K562 (cell line): ENCODE data around the gene IFT122. TPM values are rescaled to one million over a fixed set of nuclear protein-coding genes. Genes with fewer than 3 reads are reported as not detected.

Source experiments
- ATF1 ChIP-seq, 2 experiments: fragments of 450-650 bp in 1 of 2; IDR thresholded peaks; 2 replicates each; pipeline ENCODE4 v1.6.1; 2016; ENCODE audit warnings: missing compliant biosample characterization in 1 of 2, missing genetic modification characterization in 1 of 2
- ATF6 ChIP-seq: sonication (generic); formaldehyde crosslinking; IDR thresholded peaks from 2 replicates; pipeline ENCODE4 v1.4.0; 2020; ENCODE audit warnings: mild to moderate bottlenecking, missing genetic modification reagents
- BRD4 ChIP-seq: fragments of 200-600 bp; sonication (generic); IDR thresholded peaks from 2 replicates; pipeline ENCODE4 v1.6.1; 2017; ENCODE audit warnings: inconsistent platforms
- C11orf30 ChIP-seq: fragments of 450-650 bp; IDR thresholded peaks from 2 replicates; pipeline ENCODE4 v1.6.1; 2016; ENCODE audit warnings: low read depth, mild to moderate bottlenecking
- CBX5 ChIP-seq: IDR thresholded peaks from 2 replicates; pipeline ENCODE4 v1.6.1; 2014; ENCODE audit warnings: low read depth, borderline replicate concordance
- CREB3 ChIP-seq: fragments of 450-650 bp; conservative IDR thresholded peaks from 2 replicates; pipeline ENCODE4 v1.6.1; 2016; ENCODE audit warnings: missing genetic modification characterization, low read depth, mild to moderate bottlenecking, missing compliant biosample characterization, moderate library complexity
- CREB5 ChIP-seq: fragments of 250-450 bp; sonication (Bioruptor Pico); IDR thresholded peaks from 2 replicates; pipeline ENCODE4 v1.5.0; 2020; ENCODE audit warnings: mild to moderate bottlenecking
- CTBP1 ChIP-seq: fragments of 450-650 bp; IDR thresholded peaks from 2 replicates; pipeline ENCODE4 v1.6.1; 2016; ENCODE audit warnings: borderline replicate concordance
- ERF ChIP-seq: fragments of 450-650 bp; formaldehyde crosslinking; IDR thresholded peaks from 2 replicates; pipeline ENCODE4 v1.4.0; 2020; ENCODE audit warnings: mild to moderate bottlenecking, mixed read lengths
- EWSR1 ChIP-seq: fragments of 450-650 bp; IDR thresholded peaks from 2 replicates; pipeline ENCODE4 v1.6.1; 2018; ENCODE audit warnings: borderline replicate concordance, mild to moderate bottlenecking, low read depth, moderate library complexity; ENCODE audit not compliant: partially characterized antibody
- GABPB1 ChIP-seq: sonication (generic); formaldehyde crosslinking; IDR thresholded peaks from 2 replicates; pipeline ENCODE4 v1.8.0; 2022; ENCODE audit warnings: mild to moderate bottlenecking, missing genetic modification reagents
- GATA2 ChIP-seq: sonication (generic); formaldehyde crosslinking; IDR thresholded peaks from 2 replicates; pipeline ENCODE4 v1.4.0; 2020; ENCODE audit warnings: mild to moderate bottlenecking, missing genetic modification reagents
- HDGF ChIP-seq: fragments of 450-650 bp; IDR thresholded peaks from 2 replicates; pipeline ENCODE4 v1.6.1; 2016
- IFI16 ChIP-seq: fragments of 250-450 bp; sonication (Bioruptor Pico); IDR thresholded peaks from 2 replicates; pipeline ENCODE4 v2.1.2; 2022; ENCODE audit warnings: mild to moderate bottlenecking, inconsistent platforms
- IRF2 ChIP-seq: sonication (generic); formaldehyde crosslinking; IDR thresholded peaks from 2 replicates; pipeline ENCODE4 v1.8.1; 2022; ENCODE audit warnings: mild to moderate bottlenecking, missing genetic modification reagents
- KDM2B ChIP-seq: fragments of 250-450 bp; sonication (Bioruptor Pico); IDR thresholded peaks from 2 replicates; pipeline ENCODE4 v1.8.0; 2021; ENCODE audit warnings: mild to moderate bottlenecking, moderate library complexity
- NFE2 ChIP-seq: IDR thresholded peaks from 2 replicates; pipeline ENCODE4 v1.6.1; 2014; ENCODE audit warnings: antibody characterized with exemption, low read depth
- NUFIP1 ChIP-seq: fragments of 450-650 bp; IDR thresholded peaks from 2 replicates; pipeline ENCODE4 v1.6.1; 2018; ENCODE audit not compliant: partially characterized antibody
- TAF1 ChIP-seq: IDR thresholded peaks from 2 replicates; pipeline ENCODE4 v1.6.1; 2011; ENCODE audit warnings: mild to moderate bottlenecking, low read length, moderate library complexity; ENCODE audit not compliant: insufficient read depth, control insufficient read depth, severe bottlenecking; ENCODE audit errors: extremely low read depth
- THRA ChIP-seq: fragments of 450-650 bp; IDR thresholded peaks from 2 replicates; pipeline ENCODE4 v1.6.1; 2017; ENCODE audit warnings: mild to moderate bottlenecking, moderate library complexity
- WHSC1 ChIP-seq: IDR thresholded peaks from one replicate; pipeline ENCODE4 v1.6.1; 2012; ENCODE audit warnings: low read length, control low read depth, inconsistent platforms
- ZBTB43 ChIP-seq: sonication (generic); formaldehyde crosslinking; IDR thresholded peaks from 2 replicates; pipeline ENCODE4 v1.8.0; 2023; ENCODE audit warnings: mild to moderate bottlenecking, missing genetic modification reagents
- ZFP30 ChIP-seq: fragments of 250-450 bp; sonication (Bioruptor Pico); IDR thresholded peaks from 2 replicates; pipeline ENCODE4 v1.8.0; 2022; ENCODE audit warnings: moderate library complexity, mild to moderate bottlenecking, inconsistent platforms, borderline replicate concordance
- polyA plus RNA-seq, 8 experiments: library from polyadenylated mRNA; depleted of rRNA in 4 of 8; stranded (reverse) in 5 of 8; unstranded in 3 of 8; fragments of >200 nt; fragmentation: Nextera tagmentation in 2 of 8; fragmentation: Illumina TruSeq in 1 of 8; extraction: Ambion mirVana in 2 of 8; extraction: Trizol in 1 of 8; gene quantifications; 2 replicates each; pipeline versions ENCODE4 v1.2.1 to v1.2.3, GENCODE V29; 2011 to 2014; ENCODE audit warnings: inconsistent platforms in 1 of 8, missing spikeins in 1 of 8
- total RNA-seq, 7 experiments: library from RNA; depleted of rRNA in 6 of 7; stranded (reverse); fragments of >200 nt in 6 of 7; fragmentation: Illumina TruSeq in 2 of 7; extraction: Trizol in 2 of 7; gene quantifications; 2 replicates each; pipeline versions ENCODE4 v1.2.1 to v1.2.3, GENCODE V29; 2011 to 2021; ENCODE audit warnings: low replicate concordance in 1 of 7

The IFT122 gene
- total and polyA plus RNA-seq, 9 of the 15 experiments (the other 6 are each of a cell fraction or from before 2014, with no cell fraction given) = 2.4 to 11.5 (median 7.7) TPM

GRCh38 chr3:129461461-129462146 is 21.6 kb downstream of the IFT122 start (continued):
- TF ChIP-seq GATA2 (peak; percentile 82), C11orf30 (no peak), THRA (no peak), HDGF (no peak), ZBTB43 (CRISPR knock-in tag) (no peak), TAF1 (peak; percentile 25), CBX5 (no peak), CREB3 (tag) (no peak; the same call in 1 of the 2 replicates), KDM2B (CRISPR knock-in tag) (no peak), IRF2 (CRISPR knock-in tag) (no peak), NFE2 (peak; percentile 33; the same call in 1 of the 2 replicates), IFI16 (CRISPR knock-in tag) (no peak), BRD4 (no peak), ATF1 (CRISPR knock-in tag; IDR thresholded peaks at IDR 0.05) (no peak), ATF1 (tag; IDR thresholded peaks at IDR 0.05) (peak; percentile 67), EWSR1 (no peak), GABPB1 (CRISPR knock-in tag) (0 out of 2 replicates have a peak, but pooled peaks have one; percentile 38), NUFIP1 (no peak), CTBP1 (peak; percentile 33; the same call in 1 of the 2 replicates), CREB5 (no peak), WHSC1 (no peak), ATF6 (no peak), ZFP30 (CRISPR knock-in tag) (no peak), ERF (CRISPR knock-in tag) (no peak)
